ENCODE data around the gene ST3GAL5.

ST3GAL5 gene

GRCh38 chr2:85806358-85807118 lies 82.3 kb downstream of the ST3GAL5 start:
- DNase-seq (ENCODE audit: low read depth), result no peak

DNA sequence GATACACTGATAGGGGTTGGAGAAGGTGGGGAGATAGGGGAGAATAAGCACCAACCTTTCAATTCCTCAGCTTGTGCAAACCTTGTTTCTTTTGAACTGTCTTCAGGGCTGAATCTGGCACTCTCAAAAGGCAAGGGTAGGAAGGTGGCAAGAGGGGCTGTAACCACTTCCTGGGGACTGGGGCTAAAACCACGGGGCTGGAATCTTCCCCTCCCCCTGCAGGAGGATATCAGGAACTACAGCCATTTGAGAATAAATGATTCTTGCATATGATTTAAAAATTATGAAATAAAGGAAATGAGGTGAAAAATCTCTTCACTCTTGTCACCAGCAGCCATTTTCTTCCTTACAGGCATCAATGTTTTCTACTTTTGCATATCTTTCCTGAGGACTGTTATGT lies 84.2 kb downstream of the ST3GAL5 start:
- no peak for DNase-seq (ENCODE audit: low read depth)

DNA sequence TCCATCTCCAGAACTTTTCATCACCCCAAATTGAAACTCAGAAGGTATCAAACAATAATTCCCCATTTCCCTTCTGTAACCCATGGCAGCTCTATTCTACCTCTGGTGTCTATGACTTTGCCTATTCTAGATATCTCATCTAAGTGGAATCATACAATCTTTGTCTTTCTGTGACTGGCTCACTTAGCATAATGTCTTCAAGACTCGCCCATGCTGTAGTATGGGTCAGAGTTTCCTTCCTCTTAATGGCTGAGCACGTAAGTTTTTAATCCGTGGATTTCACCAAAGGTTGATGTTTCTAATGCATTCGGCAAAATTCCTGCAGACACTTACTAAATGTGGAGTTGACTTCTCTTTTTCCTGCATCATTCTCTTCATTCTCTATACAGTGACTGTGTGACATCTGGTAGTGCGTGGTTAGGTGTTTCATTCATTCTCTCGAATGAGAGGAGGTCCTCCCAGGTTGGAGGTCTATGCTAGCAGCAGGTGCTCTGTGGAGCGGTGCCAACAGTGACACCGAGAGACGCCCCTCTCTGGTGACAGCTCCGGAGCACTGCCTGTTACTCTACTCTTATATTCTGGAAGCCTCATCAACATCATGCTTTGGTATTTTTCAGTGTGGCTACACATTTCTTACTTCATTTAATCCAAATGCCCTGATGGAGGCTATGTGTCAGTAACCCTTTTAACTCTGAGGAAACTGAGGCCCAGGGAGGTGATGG lies 84.9 kb downstream of the ST3GAL5 start:
- DNase-seq (ENCODE audit: low read depth), result no peak

GRCh38 chr2:85802354-85803103 lies 86.3 kb downstream of the ST3GAL5 start:
- no peak for DNase-seq (ENCODE audit: low read depth)

GRCh38 chr2:85801871-85802270 lies 86.9 kb downstream of the ST3GAL5 start:
- no peak for DNase-seq (ENCODE audit: low read depth)

DNA sequence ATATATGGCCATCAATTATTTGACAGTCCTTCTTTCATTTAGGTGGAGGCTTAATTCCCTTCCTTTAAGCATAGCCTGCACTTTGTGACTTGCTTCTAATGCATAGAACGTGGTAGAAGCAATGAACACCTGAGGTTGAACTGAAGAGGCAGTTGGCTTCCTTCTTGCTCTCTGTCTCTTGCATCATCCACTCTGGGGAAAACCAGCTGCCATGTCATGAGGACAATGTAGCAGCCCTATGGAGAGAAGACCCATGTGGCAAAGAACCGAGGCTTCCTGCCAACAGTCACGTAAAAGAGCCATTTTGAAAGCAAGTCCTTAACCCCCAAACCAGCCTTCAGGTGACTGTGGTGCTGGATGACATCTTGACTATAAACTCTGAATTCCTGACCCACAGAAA lies 88.2 kb downstream of the ST3GAL5 start:
- DNase-seq (ENCODE audit: low read depth), result no peak

- no peak for DNase-seq (ENCODE audit: low read depth)
These were observed 89.4 kb downstream of the ST3GAL5 start for GRCh38 chr2:85799215-85799956.

- DNase-seq (ENCODE audit: low read depth), result peak; percentile 29
These were observed 90.9 kb downstream of the ST3GAL5 start for GRCh38 chr2:85797921-85798320.

DNA sequence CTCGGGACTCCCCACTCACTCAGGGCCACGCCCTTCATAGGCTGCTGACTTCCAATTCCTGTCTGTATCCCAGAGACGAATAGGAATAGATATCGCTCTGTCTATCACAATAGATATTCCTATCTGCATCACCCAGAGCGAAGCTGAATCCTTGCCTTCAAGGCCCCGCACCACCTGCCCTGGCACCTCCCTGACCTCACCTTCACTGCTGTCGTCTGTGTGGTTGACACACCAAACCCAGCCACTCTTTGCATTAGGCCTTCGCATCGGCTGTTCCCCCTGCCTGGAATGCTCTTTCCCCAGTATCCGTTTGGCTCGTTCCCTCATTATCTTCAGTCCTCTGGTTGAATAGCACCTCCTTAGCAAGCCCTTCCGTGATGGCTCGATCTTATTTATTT lies 91.5 kb downstream of the ST3GAL5 start:
- DNase-seq (ENCODE audit: low read depth), result no peak

DNA sequence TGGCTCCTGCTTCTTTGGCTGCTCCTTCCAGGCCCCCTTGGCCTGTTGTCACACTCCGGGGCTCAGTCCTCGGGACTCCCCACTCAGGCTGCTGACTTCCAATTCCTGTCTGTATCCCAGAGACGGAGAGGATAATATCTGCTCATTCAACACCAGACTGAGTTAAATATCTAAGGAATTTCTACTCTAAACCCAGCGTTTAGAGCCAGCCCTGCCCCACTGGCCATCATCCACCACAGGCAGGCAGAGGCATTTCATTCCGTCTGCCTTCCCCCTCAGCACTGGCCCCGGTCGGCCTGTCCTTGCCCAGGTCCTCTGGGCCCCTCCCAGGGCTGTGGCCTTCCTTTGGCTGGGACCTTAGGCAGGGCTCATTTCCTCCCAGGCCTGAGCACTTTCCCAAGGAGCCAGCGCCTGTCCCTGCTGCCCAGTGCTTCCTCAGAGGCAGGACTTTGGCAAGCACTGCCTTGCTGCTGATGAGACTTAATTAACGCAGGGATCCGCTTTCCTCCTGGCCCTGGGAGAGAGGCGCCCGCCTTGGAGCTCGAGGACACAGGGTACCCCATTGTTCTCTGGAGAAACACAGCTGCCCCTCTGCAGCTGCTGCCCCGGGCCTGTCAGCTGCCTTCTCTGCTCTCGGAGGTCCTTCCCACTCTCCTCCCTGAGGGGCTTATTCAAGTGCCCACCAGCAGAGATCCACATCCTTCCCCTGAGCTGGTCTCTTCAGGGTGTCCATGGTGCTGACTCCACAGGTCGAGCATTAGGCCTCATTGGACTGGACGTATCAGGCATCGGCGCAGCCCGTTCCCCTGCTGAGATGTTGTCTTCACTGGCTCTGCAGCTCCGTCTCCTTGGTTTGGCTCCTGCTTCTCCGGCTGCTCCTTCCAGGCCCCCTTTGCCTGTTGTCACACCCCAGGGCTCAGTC lies 92.2 kb downstream of the ST3GAL5 start:
- DNase-seq (ENCODE audit: low read depth), result peak; percentile 33

DNA sequence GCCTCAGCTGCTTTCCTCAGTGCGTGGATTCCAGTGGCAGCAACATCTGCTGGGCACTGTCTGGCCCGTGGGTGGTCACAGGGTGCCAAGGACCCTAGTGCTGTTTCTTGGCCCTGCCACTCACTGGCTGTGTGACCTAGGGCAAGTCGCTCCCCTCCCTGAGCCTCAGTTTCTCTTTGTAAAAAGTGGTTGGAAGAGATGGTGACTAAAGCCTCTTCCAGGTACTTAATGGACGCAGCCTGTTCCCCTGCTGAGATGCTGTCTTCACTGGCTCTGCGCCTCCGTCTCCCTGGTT lies 92.8 kb downstream of the ST3GAL5 start:
- DNase-seq (ENCODE audit: low read depth), result no peak

GRCh38 chr2:85795331-85796045 lies 93.3 kb downstream of the ST3GAL5 start:
- DNase-seq (ENCODE audit: low read depth), result no peak

- no peak for DNase-seq (ENCODE audit: low read depth)
These were observed 94.2 kb downstream of the ST3GAL5 start for GRCh38 chr2:85794491-85795121.

DNA sequence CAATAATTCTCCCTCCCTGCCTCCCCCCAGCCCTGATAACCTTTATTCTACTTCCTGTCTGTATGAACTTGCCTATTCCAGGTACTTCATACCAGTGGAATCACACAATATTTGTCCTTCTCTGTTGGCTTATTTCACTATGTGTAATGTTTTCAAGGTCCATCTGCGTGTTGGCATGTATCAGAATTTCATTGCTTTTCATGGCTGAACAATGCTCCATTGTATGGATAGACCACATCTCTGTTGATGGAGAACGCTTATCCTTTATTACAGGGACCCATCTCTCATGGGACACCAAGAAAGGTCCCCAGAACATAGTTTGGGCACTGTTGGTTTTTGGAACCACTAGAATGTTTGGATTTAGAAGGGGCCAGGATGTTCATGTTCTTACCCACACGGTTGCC lies 94.8 kb downstream of the ST3GAL5 start:
- no peak for DNase-seq (ENCODE audit: low read depth)

GRCh38 chr2:85793584-85793983 lies 95.2 kb downstream of the ST3GAL5 start:
- DNase-seq (ENCODE audit: low read depth), result no peak

DNA sequence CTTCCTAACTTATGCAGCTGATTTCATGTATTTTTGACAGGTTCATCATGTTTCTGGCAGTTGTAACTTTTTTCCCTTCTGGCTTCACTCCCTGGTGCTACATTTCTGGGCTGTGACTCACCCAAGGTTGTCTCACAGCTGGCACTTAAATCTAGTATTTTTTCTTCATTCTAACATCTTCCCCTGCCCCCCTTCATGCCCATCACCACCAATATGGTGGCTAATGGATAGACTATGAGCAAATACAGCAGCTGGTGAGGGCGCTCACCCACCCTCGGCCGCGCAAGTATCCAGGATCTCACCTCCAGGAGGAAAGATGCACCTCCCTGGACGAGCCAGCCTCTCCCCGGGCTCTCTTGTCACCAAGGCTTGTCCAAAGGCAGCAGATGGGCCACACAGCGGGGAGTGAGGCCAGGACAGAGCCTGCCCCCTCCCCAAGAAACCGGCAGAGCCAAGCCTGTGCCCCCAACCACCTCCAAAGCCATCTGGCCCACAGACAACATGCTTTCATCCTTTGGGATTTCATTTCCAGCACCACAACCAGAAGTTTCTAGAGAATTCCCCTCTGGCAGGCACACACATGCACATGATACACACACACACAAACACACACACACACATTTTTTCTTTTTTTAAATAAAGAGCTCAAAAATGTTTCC lies 95.9 kb downstream of the ST3GAL5 start:
- peak; percentile 95 for DNase-seq (ENCODE audit: low read depth)

DNA sequence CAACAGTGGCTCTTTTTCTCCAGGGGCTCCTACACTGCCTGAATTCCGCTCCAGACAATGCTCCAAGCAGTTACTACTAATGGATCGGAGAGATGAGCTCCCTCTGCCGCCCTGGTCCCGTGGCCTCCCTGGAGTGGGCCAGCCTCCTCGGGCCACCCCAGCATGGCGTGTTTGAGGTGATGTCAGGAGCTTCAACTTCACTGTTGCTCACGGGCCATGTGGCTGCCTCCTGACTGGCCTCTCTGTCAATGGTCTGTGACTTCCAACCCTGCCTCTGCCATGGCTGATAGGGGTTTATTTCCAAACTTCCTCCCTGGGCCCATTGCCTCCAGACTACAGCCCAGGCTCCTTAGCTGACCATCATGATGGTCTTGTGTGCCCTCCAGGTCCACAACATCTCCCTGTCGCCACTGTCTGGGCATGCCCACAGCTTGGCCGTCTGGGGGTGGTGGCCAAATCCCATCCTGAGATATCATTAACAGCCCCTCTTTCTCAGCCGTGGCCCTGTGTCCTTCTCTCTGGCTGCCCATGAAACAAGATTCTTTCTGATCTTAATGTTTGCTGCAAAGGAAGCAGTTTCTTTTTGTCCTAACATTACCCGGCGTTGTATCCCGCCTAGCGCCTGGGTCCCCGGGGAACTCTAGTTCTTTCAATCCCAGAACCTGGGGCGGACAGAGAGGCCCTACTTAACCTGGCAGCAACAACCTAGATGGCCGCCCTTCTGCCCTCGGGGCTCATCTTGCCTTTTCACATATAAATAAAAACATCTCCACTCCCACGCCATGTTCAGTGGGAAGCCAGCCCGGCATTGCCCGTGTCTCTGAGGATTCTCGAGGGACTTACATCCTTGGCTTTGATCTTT lies 96.9 kb downstream of the ST3GAL5 start:
- DNase-seq (ENCODE audit: low read depth), result no peak

DNA sequence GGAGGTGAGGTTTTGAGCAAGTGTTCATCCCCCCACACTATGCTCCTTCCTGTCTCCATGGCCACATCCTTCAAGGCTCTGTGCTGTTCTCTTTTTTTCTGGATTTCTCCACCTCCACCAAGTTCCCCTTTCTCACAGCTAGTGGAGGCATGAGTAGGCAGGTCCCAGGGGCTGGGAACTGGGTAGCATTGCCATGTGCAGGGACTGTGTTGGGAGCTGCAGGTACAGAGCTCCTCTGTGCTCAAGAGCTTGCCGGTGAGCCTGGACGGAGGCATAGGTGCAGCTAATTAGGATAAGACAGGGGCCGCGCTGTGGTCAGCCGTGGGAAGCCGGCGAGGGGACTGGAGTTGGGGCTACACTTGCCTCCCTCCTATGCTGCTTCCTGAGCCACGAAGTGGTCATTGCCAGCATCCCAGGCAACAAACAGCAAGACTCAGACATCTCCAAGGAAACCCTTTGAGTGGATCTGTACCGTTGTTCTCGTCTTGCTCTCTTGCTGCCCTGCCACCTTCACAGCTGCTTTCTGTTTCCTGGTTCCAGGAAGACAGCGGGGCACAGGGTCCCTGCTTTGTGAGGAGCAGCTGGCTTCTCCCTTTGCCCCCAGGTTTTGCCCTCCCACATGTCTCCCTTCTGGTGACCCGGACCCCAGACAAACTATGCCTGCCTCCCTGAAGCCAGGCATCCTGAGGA lies 98.1 kb downstream of the ST3GAL5 start:
- no peak for DNase-seq (ENCODE audit: low read depth)
